HL-60 (cell line): Measurements from ENCODE around the gene SLC25A12.

Experiments used
- DNase-seq, 2 experiments: peaks; one replicate each; pipeline ENCODE4 v3.0.0-alpha.2; 2010 to 2020; ENCODE audit warnings: low read depth in 1 of 2, low spot score in 1 of 2
- H3K27ac ChIP-seq: fragments of 250-450 bp; sonication (Bioruptor Pico); replicated peaks from 2 replicates; pipeline ENCODE4 v1.5.1; 2020; ENCODE audit warnings: mild to moderate bottlenecking, moderate library complexity
- H3K27me3 ChIP-seq: fragments of 250-450 bp; sonication (Bioruptor Pico); 2 replicates; pipeline ENCODE4 v1.5.1; 2021; ENCODE audit warnings: mild to moderate bottlenecking, moderate library complexity; ENCODE audit not compliant: insufficient read depth, poor library complexity, severe bottlenecking
- H3K4me3 ChIP-seq: replicated peaks from 2 replicates; pipeline ENCODE4 v1.5.1; 2011; ENCODE audit warnings: mild to moderate bottlenecking, control low read depth, low read length; ENCODE audit not compliant: insufficient read depth
- GABPA ChIP-seq: IDR thresholded peaks from 2 replicates; pipeline ENCODE4 v1.6.1; 2012; ENCODE audit warnings: low read depth
- POLR2AphosphoS5 ChIP-seq: IDR thresholded peaks from 2 replicates; pipeline ENCODE4 v1.6.1; 2012; ENCODE audit warnings: low read depth
- REST ChIP-seq: IDR thresholded peaks from 2 replicates; pipeline ENCODE4 v1.6.1; 2012; ENCODE audit warnings: low read depth; ENCODE audit not compliant: insufficient replicate concordance
- SPI1 ChIP-seq: IDR thresholded peaks from 2 replicates; pipeline ENCODE4 v1.6.1; 2012; ENCODE audit warnings: low read depth, mild to moderate bottlenecking, borderline replicate concordance
- TF ChIP-seq, protein P1 (sequence below): IDR thresholded peaks from one replicate; pipeline ENCODE4 v1.5.1; 2011; ENCODE audit warnings: low read length, control low read depth, inconsistent platforms; ENCODE audit not compliant: insufficient read depth

The SLC25A12 gene

DNA sequence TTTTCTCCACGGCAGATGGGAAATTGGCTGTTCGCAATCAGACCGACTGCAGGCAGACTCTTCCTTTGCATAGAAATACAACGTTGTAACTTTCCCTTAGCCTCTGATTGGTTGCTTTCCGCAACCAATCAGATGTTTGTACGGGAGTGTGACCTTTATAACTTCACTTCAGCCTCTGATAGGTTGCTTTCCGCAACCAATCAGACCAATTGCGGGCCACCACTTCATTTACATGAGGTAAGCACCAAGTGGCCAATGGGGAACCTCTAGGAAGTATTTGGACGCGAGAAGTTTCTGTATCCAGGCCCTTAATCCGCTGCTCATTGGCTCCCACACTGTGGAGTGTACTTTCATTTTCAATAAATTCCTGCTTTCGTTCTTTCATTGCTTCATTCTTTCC lies 19.1 kb downstream of the SLC25A12 start:
- no peak for TF ChIP-seq GABPA
- TF ChIP-seq SPI1, result no peak
- TF ChIP-seq, protein P1, sequence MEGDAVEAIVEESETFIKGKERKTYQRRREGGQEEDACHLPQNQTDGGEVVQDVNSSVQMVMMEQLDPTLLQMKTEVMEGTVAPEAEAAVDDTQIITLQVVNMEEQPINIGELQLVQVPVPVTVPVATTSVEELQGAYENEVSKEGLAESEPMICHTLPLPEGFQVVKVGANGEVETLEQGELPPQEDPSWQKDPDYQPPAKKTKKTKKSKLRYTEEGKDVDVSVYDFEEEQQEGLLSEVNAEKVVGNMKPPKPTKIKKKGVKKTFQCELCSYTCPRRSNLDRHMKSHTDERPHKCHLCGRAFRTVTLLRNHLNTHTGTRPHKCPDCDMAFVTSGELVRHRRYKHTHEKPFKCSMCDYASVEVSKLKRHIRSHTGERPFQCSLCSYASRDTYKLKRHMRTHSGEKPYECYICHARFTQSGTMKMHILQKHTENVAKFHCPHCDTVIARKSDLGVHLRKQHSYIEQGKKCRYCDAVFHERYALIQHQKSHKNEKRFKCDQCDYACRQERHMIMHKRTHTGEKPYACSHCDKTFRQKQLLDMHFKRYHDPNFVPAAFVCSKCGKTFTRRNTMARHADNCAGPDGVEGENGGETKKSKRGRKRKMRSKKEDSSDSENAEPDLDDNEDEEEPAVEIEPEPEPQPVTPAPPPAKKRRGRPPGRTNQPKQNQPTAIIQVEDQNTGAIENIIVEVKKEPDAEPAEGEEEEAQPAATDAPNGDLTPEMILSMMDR, result no peak
- no peak for TF ChIP-seq REST
- no peak for TF ChIP-seq POLR2AphosphoS5
- H3K27ac ChIP-seq, result no peak overlapping the region
- no peaks in the 10 kb centered on the region for H3K27me3 ChIP-seq
- no peak for DNase-seq
- H3K4me3 ChIP-seq, result no peak overlapping the region

GRCh38 chr2:171874517-171874916 lies 19.5 kb downstream of the SLC25A12 start:
- Histone ChIP-seq H3K4me3 (no peak overlapping the region), H3K27ac (no peak overlapping the region), H3K27me3 (no peaks in the 10 kb centered on the region)
- TF ChIP-seq SPI1 (no peak), REST (no peak), GABPA (no peak), POLR2AphosphoS5 (no peak)
- TF ChIP-seq, protein P1, result no peak
- no peak for DNase-seq

DNA sequence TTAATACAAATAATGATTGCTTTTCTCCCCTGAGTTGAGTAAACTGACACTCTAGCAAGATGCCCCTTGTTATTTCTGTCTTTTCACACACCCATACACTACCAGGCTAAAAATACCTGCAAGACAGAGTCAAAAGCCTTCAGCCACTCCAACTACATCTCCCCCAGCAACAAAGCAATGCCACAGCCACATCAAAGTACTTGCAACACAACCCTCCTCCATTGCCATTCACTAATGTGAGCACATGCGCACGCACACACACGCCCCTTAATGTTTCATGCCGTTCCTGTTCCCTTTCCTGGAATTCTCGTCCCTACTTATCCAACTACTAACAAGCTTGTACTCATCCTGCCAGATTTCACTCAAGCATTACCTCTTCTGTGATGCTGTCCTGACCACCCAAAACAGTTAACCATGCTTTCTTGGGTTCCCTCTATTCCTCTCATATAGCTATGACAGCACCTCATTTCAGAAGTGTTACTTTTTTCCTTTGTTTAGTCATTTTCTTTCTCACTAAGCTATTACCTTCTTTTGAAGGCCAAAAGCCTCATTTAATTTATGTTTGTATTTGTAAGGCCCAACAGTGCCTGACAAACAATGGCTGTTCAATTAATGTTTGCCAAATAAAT lies 29.6 kb downstream of the SLC25A12 start:
- H3K27me3 ChIP-seq, result no peaks in the 10 kb centered on the region
- TF ChIP-seq REST (no peak), POLR2AphosphoS5 (no peak), GABPA (no peak), SPI1 (no peak)
- TF ChIP-seq, protein P1, result no peak
- H3K27ac ChIP-seq, result no peak overlapping the region
- DNase-seq, result no peak
- no peak overlapping the region for H3K4me3 ChIP-seq
